ENCODE measurements around the gene RHOG.

DNA sequence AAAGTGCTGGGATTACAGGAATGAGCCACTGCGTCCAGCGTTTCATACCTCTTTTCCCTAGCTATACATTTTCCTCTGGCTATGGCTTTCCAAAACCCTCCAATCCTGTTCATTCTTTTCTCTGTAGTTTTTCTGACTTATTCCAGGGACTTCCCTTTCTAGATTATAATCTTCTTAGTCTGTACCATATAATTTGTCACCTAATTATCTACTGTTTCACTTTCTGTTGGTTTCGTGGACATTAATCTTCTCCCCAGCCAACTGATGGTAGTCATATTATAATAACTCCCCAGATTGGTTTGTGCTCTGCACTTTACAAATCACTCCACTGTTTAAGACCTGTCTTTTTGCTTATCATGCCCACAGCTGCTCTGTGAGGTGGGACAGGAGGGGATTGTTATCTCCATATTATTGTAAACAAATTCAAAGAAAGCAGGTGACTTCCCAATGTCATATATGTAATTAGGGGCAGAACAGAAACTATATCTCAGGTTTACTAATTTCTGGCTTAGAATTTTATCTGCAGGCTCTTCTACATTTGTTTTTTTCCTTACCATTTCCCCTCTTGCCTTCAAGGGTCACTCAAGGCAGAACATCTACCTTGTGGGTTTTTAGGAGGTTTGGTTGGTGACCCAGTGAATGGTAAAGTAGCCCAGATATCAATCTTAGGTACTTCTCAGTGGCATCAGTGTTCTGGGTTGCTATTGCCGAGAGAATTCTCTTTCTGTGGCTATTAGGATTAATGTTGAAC is 38.6 kb upstream of the RHOG start:
- TF ChIP-seq, protein P1, sequence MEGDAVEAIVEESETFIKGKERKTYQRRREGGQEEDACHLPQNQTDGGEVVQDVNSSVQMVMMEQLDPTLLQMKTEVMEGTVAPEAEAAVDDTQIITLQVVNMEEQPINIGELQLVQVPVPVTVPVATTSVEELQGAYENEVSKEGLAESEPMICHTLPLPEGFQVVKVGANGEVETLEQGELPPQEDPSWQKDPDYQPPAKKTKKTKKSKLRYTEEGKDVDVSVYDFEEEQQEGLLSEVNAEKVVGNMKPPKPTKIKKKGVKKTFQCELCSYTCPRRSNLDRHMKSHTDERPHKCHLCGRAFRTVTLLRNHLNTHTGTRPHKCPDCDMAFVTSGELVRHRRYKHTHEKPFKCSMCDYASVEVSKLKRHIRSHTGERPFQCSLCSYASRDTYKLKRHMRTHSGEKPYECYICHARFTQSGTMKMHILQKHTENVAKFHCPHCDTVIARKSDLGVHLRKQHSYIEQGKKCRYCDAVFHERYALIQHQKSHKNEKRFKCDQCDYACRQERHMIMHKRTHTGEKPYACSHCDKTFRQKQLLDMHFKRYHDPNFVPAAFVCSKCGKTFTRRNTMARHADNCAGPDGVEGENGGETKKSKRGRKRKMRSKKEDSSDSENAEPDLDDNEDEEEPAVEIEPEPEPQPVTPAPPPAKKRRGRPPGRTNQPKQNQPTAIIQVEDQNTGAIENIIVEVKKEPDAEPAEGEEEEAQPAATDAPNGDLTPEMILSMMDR (IDR thresholded peaks at IDR 0.05), result no peak
- TF ChIP-seq POLR2A (IDR thresholded peaks at IDR 0.05), result no peak
